ENCODE data around the gene CTNND2.

Gene CTNND2

GRCh38 chr5:11062397-11062796, 841.8 kb downstream of the CTNND2 start:
- no peak for DNase-seq (ENCODE audit: low read depth)
- no peak for TF ChIP-seq CTCF (IDR thresholded peaks at IDR 0.05; ENCODE audit: low read length, missing control alignments)
- no peak overlapping the region for H3K4me3 ChIP-seq (replicated peaks; ENCODE audit: low read depth, low read length)

GRCh38 chr5:11056560-11056959, 847.7 kb downstream of the CTNND2 start:
- no peak for TF ChIP-seq CTCF (IDR thresholded peaks at IDR 0.05; ENCODE audit: low read length, missing control alignments)
- no peak for DNase-seq (ENCODE audit: low read depth)
- no peak overlapping the region for H3K4me3 ChIP-seq (replicated peaks; ENCODE audit: low read depth, low read length)

GRCh38 chr5:11054014-11054413, 850.2 kb downstream of the CTNND2 start:
- no peak for DNase-seq (ENCODE audit: low read depth)
- TF ChIP-seq CTCF (IDR thresholded peaks at IDR 0.05; ENCODE audit: low read length, missing control alignments) = no peak
- no peak overlapping the region for H3K4me3 ChIP-seq (replicated peaks; ENCODE audit: low read depth, low read length)

- DNase-seq (ENCODE audit: low read depth) = no peak
- no peak for TF ChIP-seq CTCF (IDR thresholded peaks at IDR 0.05; ENCODE audit: low read length, missing control alignments)
- no peak overlapping the region for H3K4me3 ChIP-seq (replicated peaks; ENCODE audit: low read depth, low read length)
Measured at GRCh38 chr5:11052871-11053270, 851.4 kb downstream of the CTNND2 start.

- no peak for DNase-seq (ENCODE audit: low read depth)
- H3K4me3 ChIP-seq (replicated peaks; ENCODE audit: low read depth, low read length) = no peak overlapping the region
- TF ChIP-seq CTCF (IDR thresholded peaks at IDR 0.05; ENCODE audit: low read length, missing control alignments) = no peak
Measured at GRCh38 chr5:11050596-11051304, 853.5 kb downstream of the CTNND2 start.

GRCh38 chr5:11048760-11049159, 855.5 kb downstream of the CTNND2 start:
- no peak overlapping the region for H3K4me3 ChIP-seq (replicated peaks; ENCODE audit: low read depth, low read length)
- DNase-seq (ENCODE audit: low read depth) = no peak
- no peak for TF ChIP-seq CTCF (IDR thresholded peaks at IDR 0.05; ENCODE audit: low read length, missing control alignments)

GRCh38 chr5:11047625-11048024, 856.6 kb downstream of the CTNND2 start:
- no peak for TF ChIP-seq CTCF (IDR thresholded peaks at IDR 0.05; ENCODE audit: low read length, missing control alignments)
- H3K4me3 ChIP-seq (replicated peaks; ENCODE audit: low read depth, low read length) = no peak overlapping the region
- DNase-seq (ENCODE audit: low read depth) = no peak
